Measurements from ENCODE around the gene FEM1B.

The FEM1B gene

DNA sequence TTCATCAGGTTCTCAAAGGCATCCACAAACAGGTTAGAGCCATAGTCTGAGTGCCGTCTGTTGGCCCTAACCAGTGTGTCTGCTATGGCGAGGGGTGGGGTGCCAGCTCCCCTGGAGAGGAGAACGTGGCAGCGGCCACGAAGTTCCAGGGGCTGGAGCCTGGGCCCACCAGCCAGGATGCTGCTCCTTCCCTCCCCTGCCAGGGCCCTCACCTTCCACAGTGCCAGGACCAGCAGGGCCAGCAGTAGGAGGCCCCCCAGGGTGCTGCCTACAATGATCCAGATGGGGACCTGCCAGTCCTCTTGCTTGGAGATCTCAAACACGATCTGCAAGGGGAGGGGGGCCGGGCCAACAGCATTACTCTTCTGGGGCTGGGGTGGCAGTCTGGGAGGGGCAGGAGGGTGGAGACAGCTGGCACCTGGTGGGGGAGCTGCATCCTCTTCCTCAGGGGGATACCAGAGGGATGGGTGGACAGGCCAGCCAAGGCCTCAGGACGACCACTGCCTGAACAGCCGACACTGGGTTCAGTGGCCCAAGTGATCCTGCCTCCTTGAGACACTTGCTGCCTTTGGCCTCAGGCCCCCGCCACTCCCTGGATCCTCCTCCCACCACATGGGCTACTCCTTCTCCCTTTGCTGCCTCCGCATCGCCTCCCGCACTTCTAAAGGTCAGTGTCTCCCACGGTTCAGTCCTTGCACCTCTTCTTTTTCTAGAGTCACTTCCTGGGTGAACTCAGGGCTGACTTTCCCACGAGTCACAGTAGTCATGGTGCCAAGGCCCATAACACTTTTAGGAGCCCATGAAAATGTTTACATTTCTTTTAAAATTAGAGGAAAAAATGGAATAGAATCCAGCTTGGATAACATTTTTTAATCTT is 26.3 kb downstream of the FEM1B start:
- Histone ChIP-seq H3K27me3 (ENCODE audit: insufficient read depth, low read length) (no peaks in the 10 kb centered on the region), H3K9me2 (ENCODE audit: low read depth, low read length) (no peaks in the 10 kb centered on the region), H3K36me3 (ENCODE audit: insufficient read depth, low read length) (no peaks in the 10 kb centered on the region), H4K20me1 (ENCODE audit: insufficient read depth, low read length) (no peaks in the 10 kb centered on the region), H3K9ac (ENCODE audit: low read length) (no peak overlapping the region), H2AFZ (ENCODE audit: low read length) (no peak overlapping the region), H3K27ac (ENCODE audit: low read depth, low read length, poor library complexity, severe bottlenecking) (no peak overlapping the region), H3K4me3 (ENCODE audit: low read depth, low read length, poor library complexity, severe bottlenecking) (no peak overlapping the region), H3K79me2 (ENCODE audit: insufficient read depth, low read length) (no peaks in the 10 kb centered on the region), H3K4me2 (ENCODE audit: low read length) (no peak overlapping the region), H3F3A (ENCODE audit: insufficient read depth, low read length) (no peaks in the 10 kb centered on the region), H3K9me3 (ENCODE audit: low read length) (no peaks in the 10 kb centered on the region), H3K4me1 (ENCODE audit: insufficient read depth, low read length, severe bottlenecking) (peaks cover 10% of the 10 kb centered on the region)
- TF ChIP-seq CTCF (IDR thresholded peaks at IDR 0.05; ENCODE audit: low read length) (no peak), EZH2 (IDR thresholded peaks at IDR 0.05; ENCODE audit: borderline replicate concordance, low read length) (no peak)

- Histone ChIP-seq H3K4me2 (ENCODE audit: low read length) (no peak overlapping the region), H3K79me2 (ENCODE audit: insufficient read depth, low read length) (no peaks in the 10 kb centered on the region), H3K4me3 (ENCODE audit: low read depth, low read length, poor library complexity, severe bottlenecking) (no peak overlapping the region), H3F3A (ENCODE audit: insufficient read depth, low read length) (no peaks in the 10 kb centered on the region), H3K9ac (ENCODE audit: low read length) (no peak overlapping the region), H3K27ac (ENCODE audit: low read depth, low read length, poor library complexity, severe bottlenecking) (no peak overlapping the region), H3K36me3 (ENCODE audit: insufficient read depth, low read length) (no peaks in the 10 kb centered on the region), H3K9me3 (ENCODE audit: low read length) (no peaks in the 10 kb centered on the region), H3K27me3 (ENCODE audit: insufficient read depth, low read length) (no peaks in the 10 kb centered on the region), H3K4me1 (ENCODE audit: insufficient read depth, low read length, severe bottlenecking) (peaks cover 4% of the 10 kb centered on the region), H3K9me2 (ENCODE audit: low read depth, low read length) (no peaks in the 10 kb centered on the region), H2AFZ (ENCODE audit: low read length) (no peak overlapping the region), H4K20me1 (ENCODE audit: insufficient read depth, low read length) (no peaks in the 10 kb centered on the region)
- TF ChIP-seq CTCF (IDR thresholded peaks at IDR 0.05; ENCODE audit: low read length) (no peak), EZH2 (IDR thresholded peaks at IDR 0.05; ENCODE audit: borderline replicate concordance, low read length) (no peak)
These were observed 27.2 kb downstream of the FEM1B start for GRCh38 chr15:68304589-68305337.

DNA sequence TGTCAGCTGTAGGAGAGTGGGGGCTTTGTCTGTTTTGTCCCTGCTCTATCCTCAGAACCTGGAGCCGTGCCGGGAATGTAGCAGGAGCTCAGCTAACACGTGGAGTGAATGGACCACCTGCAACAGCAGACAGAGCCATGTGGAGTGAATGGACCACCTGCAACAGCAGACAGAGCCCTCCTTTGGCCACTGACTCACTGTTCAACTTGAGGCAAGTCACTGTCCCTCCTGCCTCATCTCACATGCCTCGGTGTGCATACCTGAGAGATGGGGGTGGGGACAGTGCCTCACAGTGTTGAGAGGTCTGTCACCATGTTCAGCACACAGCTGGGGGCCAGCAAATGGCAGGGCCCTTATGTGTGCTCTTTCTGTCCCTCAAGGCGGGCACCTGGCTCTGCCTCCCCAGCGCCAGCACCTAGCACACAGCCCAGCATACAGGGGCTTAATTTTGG is 27.9 kb downstream of the FEM1B start:
- TF ChIP-seq EZH2 (IDR thresholded peaks at IDR 0.05; ENCODE audit: borderline replicate concordance, low read length), result no peak
- no peak for TF ChIP-seq CTCF (IDR thresholded peaks at IDR 0.05; ENCODE audit: low read length)
- Histone ChIP-seq H3K27me3 (ENCODE audit: insufficient read depth, low read length) (no peaks in the 10 kb centered on the region), H3K9ac (ENCODE audit: low read length) (no peak overlapping the region), H3K79me2 (ENCODE audit: insufficient read depth, low read length) (no peaks in the 10 kb centered on the region), H3K4me3 (ENCODE audit: low read depth, low read length, poor library complexity, severe bottlenecking) (no peak overlapping the region), H3F3A (ENCODE audit: insufficient read depth, low read length) (no peaks in the 10 kb centered on the region), H3K4me2 (ENCODE audit: low read length) (no peak overlapping the region), H2AFZ (ENCODE audit: low read length) (no peak overlapping the region), H4K20me1 (ENCODE audit: insufficient read depth, low read length) (no peaks in the 10 kb centered on the region), H3K9me3 (ENCODE audit: low read length) (no peaks in the 10 kb centered on the region), H3K36me3 (ENCODE audit: insufficient read depth, low read length) (no peaks in the 10 kb centered on the region), H3K27ac (ENCODE audit: low read depth, low read length, poor library complexity, severe bottlenecking) (no peak overlapping the region), H3K4me1 (ENCODE audit: insufficient read depth, low read length, severe bottlenecking) (peaks cover 4% of the 10 kb centered on the region), H3K9me2 (ENCODE audit: low read depth, low read length) (no peaks in the 10 kb centered on the region)

All from OCI-LY1 (cell line).